CD4-positive, CD25-positive, alpha-beta regulatory T cell (primary cell): Measurements from ENCODE around the gene OPN1MW2. TPM values are rescaled to one million over a fixed set of nuclear protein-coding genes. Genes with fewer than 3 reads are reported as not detected.
A peak's percentile ranks its signal among the peaks of the same experiment; 100 is the strongest.
"Not testable (repeated sequence)": the region's sequence is repeated elsewhere in the genome, so short reads cannot be mapped to it uniquely, and the experiment has no call there.

ENCODE experiments used
- ATAC-seq, 2 donors: fragments of 150-1000 bp; cut with Tn5 transposase; one replicate each; pipeline ENCODE4 v1.10.0; 2021; ENCODE audit warnings: low read depth in 2 of 2, moderate number of reproducible peaks in 2 of 2, moderate library complexity in 1 of 2
- DNase-seq, 3 donors: peaks; one replicate each; pipeline versions ENCODE4 v3.0.0 to v3.0.0-alpha.2; 2012 to 2022; ENCODE audit warnings: mixed read lengths in 1 of 3
- H3K27ac ChIP-seq: one replicate; pipeline ENCODE4 v1.7.0; 2013; ENCODE audit warnings: mild to moderate bottlenecking, low read length; ENCODE audit not compliant: insufficient read depth, poor library complexity, severe bottlenecking
- H3K27me3 ChIP-seq: one replicate; pipeline ENCODE4 v1.7.0; 2013; ENCODE audit warnings: low read length; ENCODE audit not compliant: control insufficient read depth, insufficient read depth
- H3K36me3 ChIP-seq: one replicate; pipeline ENCODE4 v1.7.0; 2013; ENCODE audit warnings: mild to moderate bottlenecking, low read length, moderate library complexity; ENCODE audit not compliant: control insufficient read depth, insufficient read depth
- H3K4me1 ChIP-seq: 2 replicates; pipeline ENCODE4 v1.7.0; 2013; ENCODE audit warnings: mild to moderate bottlenecking, low read length; ENCODE audit not compliant: insufficient read depth, control insufficient read depth, poor library complexity, severe bottlenecking
- H3K4me3 ChIP-seq: one replicate; pipeline ENCODE4 v1.7.0; 2013; ENCODE audit warnings: low read depth, mild to moderate bottlenecking, low read length, moderate library complexity
- H3K9me3 ChIP-seq, 2 experiments: 1 replicate in 1 of 2; 2 replicates in 1 of 2; pipeline ENCODE4 v1.7.0; 2013; ENCODE audit warnings: low read length in 2 of 2, mild to moderate bottlenecking in 1 of 2, moderate library complexity in 1 of 2; ENCODE audit not compliant: control insufficient read depth in 2 of 2
- H3K27ac Mint-ChIP-seq, 3 donors: one replicate each; pipeline ENCODE4 v1.8.0; 2020 to 2022; ENCODE audit warnings: mild to moderate bottlenecking in 3 of 3, mixed read lengths in 3 of 3, moderate library complexity in 2 of 3
- H3K27me3 Mint-ChIP-seq: one replicate; pipeline ENCODE4 v1.8.0; 2022; ENCODE audit warnings: mild to moderate bottlenecking, mixed read lengths
- H3K36me3 Mint-ChIP-seq: one replicate; pipeline ENCODE4 v1.8.0; 2020; ENCODE audit warnings: mixed read lengths
- H3K4me1 Mint-ChIP-seq, 4 donors: one replicate each; pipeline ENCODE4 v1.8.0; 2020 to 2022; ENCODE audit warnings: mixed read lengths in 4 of 4, mild to moderate bottlenecking in 1 of 4
- H3K4me3 Mint-ChIP-seq, 4 donors: one replicate each; pipeline ENCODE4 v1.8.0; 2020 to 2022; ENCODE audit warnings: mild to moderate bottlenecking in 4 of 4, mixed read lengths in 4 of 4, moderate library complexity in 3 of 4
- H3K9me3 Mint-ChIP-seq, 7 donors: one replicate each; pipeline ENCODE4 v1.8.0; 2020 to 2022; ENCODE audit warnings: mixed read lengths in 7 of 7, mild to moderate bottlenecking in 3 of 7, moderate library complexity in 2 of 7
- polyA plus RNA-seq, 4 donors: library from polyadenylated mRNA; unstranded; fragments of 300-500 nt; fragmentation: Illumina TruSeq; gene quantifications; one replicate each; pipeline ENCODE4 v1.2.3, GENCODE V29; 2021
- total RNA-seq: library from RNA; stranded (reverse); gene quantifications from one replicate; pipeline ENCODE4 v1.2.3, GENCODE V29; 2022

OPN1MW2 gene
- total and polyA plus RNA-seq, 5 donors from 2014 or later = not detected

DNA sequence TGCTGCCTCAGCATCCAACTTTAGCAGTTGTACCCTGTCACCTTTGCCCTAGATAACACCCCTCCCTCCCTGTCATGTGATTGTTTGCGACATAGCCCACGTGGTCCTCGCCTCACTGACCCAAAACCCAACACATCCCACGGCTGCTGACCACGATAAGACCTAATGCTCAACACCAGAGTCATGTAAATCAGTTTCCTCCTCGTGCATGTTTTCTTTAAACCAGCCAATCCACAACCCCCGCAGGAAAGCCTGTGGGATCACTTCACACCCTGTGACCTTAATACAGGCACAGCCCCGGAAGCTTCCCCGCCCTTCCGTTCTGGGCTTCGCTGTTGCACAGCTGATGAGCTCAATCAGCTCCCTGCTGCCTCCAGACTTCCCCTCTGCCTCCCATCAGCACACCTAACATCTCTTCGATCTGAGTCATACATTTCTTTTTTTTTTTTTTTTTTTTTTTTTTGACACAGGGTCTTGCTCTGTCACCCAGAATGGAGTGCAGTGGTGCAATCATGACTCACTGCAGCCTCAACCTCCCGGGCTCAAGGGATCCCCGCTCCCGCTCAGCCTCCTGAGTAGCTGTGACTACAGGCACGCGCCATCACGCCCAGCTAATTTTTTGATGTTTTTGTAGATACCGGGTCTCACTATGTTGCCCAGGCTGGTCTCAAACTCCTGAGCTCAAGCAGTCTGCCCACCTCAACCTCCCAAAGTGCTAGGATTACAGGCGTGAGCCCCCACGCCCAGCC lies 9.7 kb upstream of the OPN1MW2 start:
- H3K4me3 ChIP-seq, H3K27me3 Mint-ChIP-seq, H3K27ac ChIP-seq, H3K36me3 ChIP-seq, H3K36me3 Mint-ChIP-seq, H3K27me3 ChIP-seq, DNase-seq, H3K4me1 ChIP-seq, H3K27ac Mint-ChIP-seq, H3K9me3 Mint-ChIP-seq, H3K9me3 ChIP-seq, H3K4me1 Mint-ChIP-seq: not testable (repeated sequence)
- H3K4me3 Mint-ChIP-seq = peak overlapping the region in 1 of 4 donors; percentile 76
- ATAC-seq = peak; percentile 97 to 99

DNA sequence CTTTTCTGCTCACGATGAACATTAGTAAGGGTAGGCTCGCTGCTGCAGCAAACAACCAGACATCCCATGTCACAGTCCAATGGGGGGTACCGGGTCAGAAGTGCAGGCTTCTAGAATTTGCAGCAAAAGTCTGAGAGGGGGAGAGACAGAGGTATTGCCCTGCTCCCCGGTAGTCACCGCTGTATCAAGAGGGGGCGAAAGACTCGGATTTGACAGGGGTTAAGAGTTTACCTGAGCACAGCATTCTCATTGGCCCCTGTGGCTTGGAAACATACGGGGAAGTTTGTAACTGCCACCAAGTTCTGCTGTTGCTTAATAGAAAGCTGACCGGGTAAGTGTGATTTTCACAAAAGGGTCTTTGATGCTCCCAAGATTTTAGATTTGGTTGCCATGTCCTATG lies 8.5 kb upstream of the OPN1MW2 start:
- H3K27me3 Mint-ChIP-seq, ATAC-seq, H3K4me1 ChIP-seq, H3K27me3 ChIP-seq, H3K9me3 Mint-ChIP-seq, H3K27ac Mint-ChIP-seq, H3K36me3 Mint-ChIP-seq, H3K4me1 Mint-ChIP-seq, H3K27ac ChIP-seq, H3K4me3 Mint-ChIP-seq, H3K9me3 ChIP-seq, H3K4me3 ChIP-seq, H3K36me3 ChIP-seq: not testable (repeated sequence)
- DNase-seq = peak in 1 of 3 donors; percentile 0

DNA sequence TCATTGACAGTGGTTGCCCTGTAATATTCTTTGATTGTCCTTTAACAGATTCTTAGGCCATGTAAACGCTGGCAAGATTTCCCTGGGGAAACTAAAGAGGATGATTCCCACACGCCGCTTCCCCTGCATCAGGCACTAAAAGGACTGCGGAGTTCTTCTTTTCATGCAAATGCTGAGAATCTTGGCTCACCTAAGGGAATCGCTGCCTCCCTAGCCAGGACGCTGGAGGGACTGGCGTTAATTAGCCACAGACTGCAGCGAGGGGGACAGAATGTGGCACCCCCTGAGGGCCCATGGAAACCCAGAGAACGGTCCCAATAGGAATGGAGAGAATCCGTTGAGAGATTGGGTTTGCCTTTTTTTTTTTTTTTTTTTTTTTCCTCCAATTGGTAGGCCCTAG lies 8.1 kb upstream of the OPN1MW2 start:
- H3K9me3 Mint-ChIP-seq = not testable (repeated sequence)

DNA sequence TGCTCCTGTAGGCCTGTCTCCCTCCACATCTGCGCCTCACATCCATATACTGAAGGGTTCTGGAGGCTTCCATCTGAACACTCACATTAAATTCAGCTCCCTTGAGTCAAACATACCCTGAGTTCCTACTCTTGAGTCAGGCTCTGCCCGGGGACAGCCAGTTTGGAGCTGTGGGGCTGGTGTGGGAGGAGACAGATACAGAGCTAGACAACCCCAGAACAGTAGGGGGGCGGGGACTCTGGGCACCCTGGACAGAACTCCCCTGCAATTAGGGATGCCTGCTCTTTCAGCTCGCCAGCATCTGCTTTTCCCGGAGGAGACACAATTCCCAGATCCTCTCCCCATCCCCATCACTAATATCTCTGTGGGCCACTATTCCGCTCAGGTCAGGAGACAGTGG lies 5.7 kb downstream of the OPN1MW2 start:
- not testable (repeated sequence) for H3K4me3 ChIP-seq, H3K27ac ChIP-seq, H3K4me1 Mint-ChIP-seq, H3K27me3 ChIP-seq, H3K9me3 Mint-ChIP-seq, H3K36me3 Mint-ChIP-seq, H3K27ac Mint-ChIP-seq, DNase-seq, H3K4me1 ChIP-seq, ATAC-seq, H3K9me3 ChIP-seq, H3K27me3 Mint-ChIP-seq, H3K4me3 Mint-ChIP-seq, H3K36me3 ChIP-seq

More for the DNA sequence above, 8.1 kb upstream of the OPN1MW2 start:
- not testable (repeated sequence) for H3K27ac ChIP-seq, H3K4me3 Mint-ChIP-seq, ATAC-seq, H3K4me3 ChIP-seq, H3K27ac Mint-ChIP-seq, DNase-seq, H3K36me3 ChIP-seq, H3K9me3 ChIP-seq, H3K27me3 Mint-ChIP-seq, H3K4me1 Mint-ChIP-seq, H3K4me1 ChIP-seq, H3K27me3 ChIP-seq, H3K36me3 Mint-ChIP-seq

DNA sequence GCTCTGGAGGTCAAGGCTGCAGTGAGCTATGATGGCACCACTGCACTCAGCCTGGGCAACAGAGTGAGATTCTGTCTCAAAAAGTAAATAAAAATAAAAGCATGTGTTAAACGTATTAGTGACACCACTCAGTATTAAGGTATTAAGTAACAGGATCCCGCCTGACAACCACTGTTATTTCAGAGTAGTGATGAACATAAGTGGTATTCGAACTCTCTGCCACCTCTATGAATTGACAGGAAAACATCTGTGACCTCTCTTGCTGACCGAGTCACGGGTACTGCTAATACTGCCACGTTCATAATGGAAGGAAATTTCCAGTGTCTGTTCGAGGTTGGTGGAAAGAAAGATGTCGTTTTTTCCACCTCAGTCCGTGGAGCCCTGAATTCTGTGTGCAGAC lies 7.2 kb downstream of the OPN1MW2 start:
- H3K36me3 ChIP-seq, H3K27me3 ChIP-seq, ATAC-seq, H3K4me3 Mint-ChIP-seq, H3K4me1 ChIP-seq, H3K27me3 Mint-ChIP-seq, H3K9me3 Mint-ChIP-seq, H3K9me3 ChIP-seq, H3K27ac Mint-ChIP-seq, H3K4me1 Mint-ChIP-seq, DNase-seq, H3K4me3 ChIP-seq, H3K36me3 Mint-ChIP-seq, H3K27ac ChIP-seq: not testable (repeated sequence)

DNA sequence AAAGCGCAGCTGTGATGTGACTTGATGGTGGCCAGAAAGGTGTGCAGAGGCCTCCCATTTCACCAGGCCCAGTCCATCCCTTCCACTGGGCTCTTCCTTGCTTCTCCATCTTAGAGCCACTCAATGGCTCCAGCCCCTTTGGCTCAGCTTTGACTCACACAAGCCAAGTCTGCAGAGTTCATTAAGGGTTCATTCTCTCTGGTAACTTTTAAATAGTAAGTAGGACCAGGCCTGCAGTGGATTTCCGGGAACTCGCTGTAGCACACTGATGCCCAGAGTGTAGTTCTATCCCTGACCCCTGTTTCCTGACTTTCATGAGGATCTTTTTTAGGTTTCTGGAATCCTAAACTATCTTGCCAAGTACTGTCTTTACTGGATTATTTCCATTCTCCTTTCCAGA lies 11.9 kb downstream of the OPN1MW2 start:
- H3K4me1 ChIP-seq, H3K4me1 Mint-ChIP-seq, H3K27ac Mint-ChIP-seq, H3K4me3 ChIP-seq, ATAC-seq, H3K4me3 Mint-ChIP-seq, H3K27me3 Mint-ChIP-seq, H3K9me3 Mint-ChIP-seq, DNase-seq, H3K9me3 ChIP-seq, H3K27ac ChIP-seq, H3K27me3 ChIP-seq, H3K36me3 ChIP-seq, H3K36me3 Mint-ChIP-seq: not testable (repeated sequence)

DNA sequence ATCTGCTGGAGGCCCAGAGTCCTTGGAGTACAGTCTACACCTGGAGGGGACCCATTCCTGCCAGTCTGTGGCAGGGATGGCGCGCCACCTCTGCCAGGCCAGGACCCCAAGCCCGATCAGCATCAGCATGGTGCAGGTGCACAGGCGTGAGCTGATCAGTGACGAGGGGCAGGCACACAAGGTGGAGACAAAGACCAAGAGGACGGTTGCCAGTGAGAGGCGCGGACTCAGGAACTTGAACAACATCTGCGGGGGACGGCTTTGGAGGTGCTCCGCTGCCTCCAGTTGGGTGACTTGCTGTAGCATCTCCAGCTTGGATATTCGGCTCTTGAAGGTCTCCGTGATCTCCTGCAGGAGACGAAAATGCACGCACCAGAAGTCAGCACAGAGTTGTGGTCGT lies 14.1 kb downstream of the OPN1MW2 start:
- not testable (repeated sequence) for H3K27ac Mint-ChIP-seq, H3K4me3 Mint-ChIP-seq, H3K9me3 ChIP-seq, H3K4me3 ChIP-seq, ATAC-seq, H3K36me3 ChIP-seq, DNase-seq, H3K36me3 Mint-ChIP-seq, H3K27ac ChIP-seq, H3K27me3 Mint-ChIP-seq, H3K27me3 ChIP-seq, H3K4me1 ChIP-seq, H3K9me3 Mint-ChIP-seq, H3K4me1 Mint-ChIP-seq

DNA sequence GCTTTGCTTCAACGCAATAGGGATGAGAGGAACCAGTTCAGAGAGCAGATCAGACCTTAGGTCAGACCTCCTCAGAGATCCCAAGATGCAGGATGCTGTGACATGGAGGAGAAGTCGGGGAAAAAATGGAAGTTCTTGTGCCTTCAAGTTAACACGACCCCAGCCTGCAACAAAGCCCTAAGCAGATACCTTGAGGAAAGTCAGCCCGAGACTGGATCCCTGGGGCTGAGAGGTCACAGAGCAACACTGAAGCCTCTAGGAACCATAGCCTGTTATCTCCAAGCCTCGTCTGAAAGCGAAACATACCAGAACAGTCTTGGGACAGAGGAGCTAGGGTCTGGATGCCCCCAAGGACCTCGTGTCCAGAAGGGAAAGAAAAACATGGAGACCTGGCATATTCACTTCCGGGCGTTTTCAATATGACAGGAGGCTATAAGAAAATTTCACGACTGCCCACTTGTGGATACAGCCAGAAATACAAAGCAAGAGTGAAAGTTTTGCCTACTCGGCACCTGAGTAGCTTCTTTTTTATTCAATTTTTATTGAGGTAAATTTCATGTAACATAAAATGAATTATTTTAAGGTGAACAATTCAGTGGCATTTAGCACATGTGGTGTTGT lies 19.5 kb downstream of the OPN1MW2 start:
- not testable (repeated sequence) for H3K9me3 ChIP-seq, H3K27me3 Mint-ChIP-seq, H3K36me3 Mint-ChIP-seq

More for the DNA sequence above, 19.5 kb downstream of the OPN1MW2 start:
- H3K4me1 Mint-ChIP-seq, H3K4me3 Mint-ChIP-seq, ATAC-seq, H3K27ac ChIP-seq, H3K4me1 ChIP-seq, H3K9me3 Mint-ChIP-seq, H3K4me3 ChIP-seq, H3K27ac Mint-ChIP-seq, H3K36me3 ChIP-seq, H3K27me3 ChIP-seq, DNase-seq: not testable (repeated sequence)
